Neural cell (in vitro differentiated cells): Measurements from ENCODE around the gene SV2C. TPM values are rescaled to one million over a fixed set of nuclear protein-coding genes. Genes with fewer than 3 reads are reported as not detected.

Experiments
- H2AFZ ChIP-seq: fragments of 200-600, 300-800 bp; sonication (generic), shearing (Covaris generic); 2 replicates; pipeline ENCODE4 v1.6.0; 2014; ENCODE audit warnings: low read depth, mild to moderate bottlenecking, antibody characterized with exemption, low read length, moderate library complexity
- H3F3A ChIP-seq: fragments of 200-600 bp; shearing (Covaris generic); 2 replicates; pipeline ENCODE4 v1.6.1; 2016; ENCODE audit warnings: mild to moderate bottlenecking, moderate library complexity, mixed read lengths, antibody characterized with exemption, low read length; ENCODE audit not compliant: insufficient read depth, poor library complexity, severe bottlenecking
- H3K27ac ChIP-seq: fragments of 200-600, 300-800 bp; sonication (generic), shearing (Covaris generic); 2 replicates; pipeline ENCODE4 v1.5.1; 2014; ENCODE audit warnings: mild to moderate bottlenecking, low read length, moderate library complexity
- H3K27me3 ChIP-seq: fragments of 300-800, 200-600 bp; sonication (generic), shearing (Covaris generic); 2 replicates; pipeline ENCODE4 v1.6.0; 2014; ENCODE audit warnings: mild to moderate bottlenecking, low read depth, low read length, moderate library complexity; ENCODE audit not compliant: insufficient read depth
- H3K36me3 ChIP-seq: fragments of 300-800, 200-600 bp; sonication (generic), shearing (Covaris generic); 2 replicates; pipeline ENCODE4 v1.5.1; 2014; ENCODE audit warnings: mild to moderate bottlenecking, antibody characterized with exemption, low read length, moderate library complexity; ENCODE audit not compliant: insufficient read depth
- H3K4me2 ChIP-seq: fragments of 300-800, 200-600 bp; sonication (generic), shearing (Covaris generic); 2 replicates; pipeline ENCODE4 v1.6.0; 2014; ENCODE audit warnings: mild to moderate bottlenecking, low read length
- H3K4me3 ChIP-seq: fragments of 300-800, 200-600 bp; sonication (generic), shearing (Covaris generic); 2 replicates; pipeline ENCODE4 v1.5.1; 2014; ENCODE audit warnings: mild to moderate bottlenecking, low read length, moderate library complexity
- H3K79me2 ChIP-seq: fragments of 200-600 bp; shearing (Covaris generic); replicated peaks from 2 replicates; pipeline ENCODE4 v1.6.0; 2014; ENCODE audit warnings: mild to moderate bottlenecking, low read length, moderate library complexity; ENCODE audit not compliant: insufficient read depth
- H3K9ac ChIP-seq: fragments of 300-800, 200-600 bp; sonication (generic), shearing (Covaris generic); 2 replicates; pipeline ENCODE4 v1.6.1; 2016; ENCODE audit warnings: mild to moderate bottlenecking, low read length, mixed read lengths
- H3K9me2 ChIP-seq: fragments of 200-600 bp; shearing (Covaris generic); 2 replicates; pipeline ENCODE4 v1.6.1; 2016; ENCODE audit warnings: mild to moderate bottlenecking, low read length, mixed read lengths; ENCODE audit not compliant: insufficient read depth
- H3K9me3 ChIP-seq: fragments of 200-600, 300-800 bp; sonication (generic), shearing (Covaris generic); 2 replicates; pipeline ENCODE4 v1.6.1; 2016; ENCODE audit warnings: mild to moderate bottlenecking, mixed run types, low read length, moderate library complexity, mixed read lengths
- H4K20me1 ChIP-seq: fragments of 200-600 bp; shearing (Covaris generic); 2 replicates; pipeline ENCODE4 v1.6.1; 2016; ENCODE audit warnings: mild to moderate bottlenecking, mixed run types; ENCODE audit not compliant: insufficient read depth
- EP300 ChIP-seq: fragments of 450-650 bp; conservative IDR thresholded peaks from 2 replicates; pipeline ENCODE4 v1.6.1; 2014; ENCODE audit warnings: antibody characterized with exemption, mild to moderate bottlenecking, moderate library complexity; ENCODE audit not compliant: poor library complexity, severe bottlenecking
- EZH2 ChIP-seq: fragments of 200-600, 300-800 bp; shearing (Covaris generic), sonication (generic); IDR thresholded peaks from 2 replicates; pipeline ENCODE4 v1.6.1; 2014; ENCODE audit warnings: antibody characterized with exemption, low read length, borderline replicate concordance, mild to moderate bottlenecking; ENCODE audit not compliant: insufficient read depth, poor library complexity, severe bottlenecking
- MXI1 ChIP-seq: fragments of 450-650 bp; conservative IDR thresholded peaks from 2 replicates; pipeline ENCODE4 v1.6.1; 2014; ENCODE audit warnings: antibody characterized with exemption, mild to moderate bottlenecking; ENCODE audit not compliant: poor library complexity, severe bottlenecking
- POLR2AphosphoS5 ChIP-seq: IDR thresholded peaks from 2 replicates; pipeline ENCODE4 v1.6.1; 2012
- RAD21 ChIP-seq: fragments of 450-650 bp; conservative IDR thresholded peaks from 2 replicates; pipeline ENCODE4 v1.6.1; 2014; ENCODE audit warnings: antibody characterized with exemption, mild to moderate bottlenecking, moderate library complexity
- SMC3 ChIP-seq: fragments of 450-650 bp; conservative IDR thresholded peaks from 2 replicates; pipeline ENCODE4 v1.6.1; 2014; ENCODE audit warnings: antibody characterized with exemption, mild to moderate bottlenecking, moderate library complexity; ENCODE audit not compliant: poor library complexity
- TAF1 ChIP-seq: IDR thresholded peaks from 2 replicates; pipeline ENCODE4 v1.6.1; 2012; ENCODE audit warnings: low read depth
- polyA plus RNA-seq: library from polyadenylated mRNA; depleted of rRNA; stranded (reverse); fragments of >200 nt; gene quantifications from 2 replicates; pipeline ENCODE4 v1.2.3, GENCODE V29; 2014
- TF ChIP-seq, protein P1 (sequence below): IDR thresholded peaks from 2 replicates; pipeline ENCODE4 v1.6.1; 2012; ENCODE audit warnings: borderline replicate concordance
- TF ChIP-seq, protein P2 (sequence below): fragments of 450-650 bp; IDR thresholded peaks from 2 replicates; pipeline ENCODE4 v1.5.1; 2014; ENCODE audit warnings: antibody characterized with exemption, mild to moderate bottlenecking, moderate library complexity; ENCODE audit not compliant: poor library complexity, severe bottlenecking

SV2C gene
- polyA plus RNA-seq, 1 donor from 2014 or later: 0.45 TPM

DNA sequence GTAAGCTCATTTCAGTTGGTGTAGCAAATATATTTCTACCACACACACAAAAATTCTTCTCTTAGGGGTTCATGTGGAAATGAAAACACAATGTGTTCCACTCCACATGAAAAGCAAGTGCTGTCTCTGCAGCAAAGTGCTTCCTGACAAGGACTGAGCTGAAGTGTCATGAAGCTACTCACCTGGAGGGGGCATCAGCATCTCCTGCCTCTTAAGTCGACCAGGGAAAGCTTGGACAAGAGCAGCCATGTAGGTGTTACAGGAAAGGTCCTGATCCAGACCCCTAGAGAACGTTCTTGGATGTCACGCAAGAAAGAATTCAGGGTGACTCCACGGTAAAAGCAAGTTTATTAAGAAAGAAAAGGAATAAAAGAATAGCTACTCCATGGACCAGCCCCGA is 62.8 kb downstream of the SV2C start:
- Histone ChIP-seq H3K9me3 (no peaks in the 10 kb centered on the region), H4K20me1 (no peaks in the 10 kb centered on the region), H3K27ac (no peak overlapping the region), H3K79me2 (no peaks in the 10 kb centered on the region), H3K4me3 (no peak overlapping the region), H2AFZ (no peak overlapping the region), H3K9ac (no peak overlapping the region), H3K9me2 (no peaks in the 10 kb centered on the region), H3K4me2 (no peak overlapping the region), H3F3A (no peaks in the 10 kb centered on the region), H3K27me3 (no peaks in the 10 kb centered on the region), H3K36me3 (no peaks in the 10 kb centered on the region)
- TF ChIP-seq, protein P1, sequence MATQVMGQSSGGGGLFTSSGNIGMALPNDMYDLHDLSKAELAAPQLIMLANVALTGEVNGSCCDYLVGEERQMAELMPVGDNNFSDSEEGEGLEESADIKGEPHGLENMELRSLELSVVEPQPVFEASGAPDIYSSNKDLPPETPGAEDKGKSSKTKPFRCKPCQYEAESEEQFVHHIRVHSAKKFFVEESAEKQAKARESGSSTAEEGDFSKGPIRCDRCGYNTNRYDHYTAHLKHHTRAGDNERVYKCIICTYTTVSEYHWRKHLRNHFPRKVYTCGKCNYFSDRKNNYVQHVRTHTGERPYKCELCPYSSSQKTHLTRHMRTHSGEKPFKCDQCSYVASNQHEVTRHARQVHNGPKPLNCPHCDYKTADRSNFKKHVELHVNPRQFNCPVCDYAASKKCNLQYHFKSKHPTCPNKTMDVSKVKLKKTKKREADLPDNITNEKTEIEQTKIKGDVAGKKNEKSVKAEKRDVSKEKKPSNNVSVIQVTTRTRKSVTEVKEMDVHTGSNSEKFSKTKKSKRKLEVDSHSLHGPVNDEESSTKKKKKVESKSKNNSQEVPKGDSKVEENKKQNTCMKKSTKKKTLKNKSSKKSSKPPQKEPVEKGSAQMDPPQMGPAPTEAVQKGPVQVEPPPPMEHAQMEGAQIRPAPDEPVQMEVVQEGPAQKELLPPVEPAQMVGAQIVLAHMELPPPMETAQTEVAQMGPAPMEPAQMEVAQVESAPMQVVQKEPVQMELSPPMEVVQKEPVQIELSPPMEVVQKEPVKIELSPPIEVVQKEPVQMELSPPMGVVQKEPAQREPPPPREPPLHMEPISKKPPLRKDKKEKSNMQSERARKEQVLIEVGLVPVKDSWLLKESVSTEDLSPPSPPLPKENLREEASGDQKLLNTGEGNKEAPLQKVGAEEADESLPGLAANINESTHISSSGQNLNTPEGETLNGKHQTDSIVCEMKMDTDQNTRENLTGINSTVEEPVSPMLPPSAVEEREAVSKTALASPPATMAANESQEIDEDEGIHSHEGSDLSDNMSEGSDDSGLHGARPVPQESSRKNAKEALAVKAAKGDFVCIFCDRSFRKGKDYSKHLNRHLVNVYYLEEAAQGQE: no peak
- TF ChIP-seq MXI1: no peak
- no peak for TF ChIP-seq EZH2
- TF ChIP-seq TAF1: no peak
- no peak for TF ChIP-seq SMC3
- TF ChIP-seq, protein P2, sequence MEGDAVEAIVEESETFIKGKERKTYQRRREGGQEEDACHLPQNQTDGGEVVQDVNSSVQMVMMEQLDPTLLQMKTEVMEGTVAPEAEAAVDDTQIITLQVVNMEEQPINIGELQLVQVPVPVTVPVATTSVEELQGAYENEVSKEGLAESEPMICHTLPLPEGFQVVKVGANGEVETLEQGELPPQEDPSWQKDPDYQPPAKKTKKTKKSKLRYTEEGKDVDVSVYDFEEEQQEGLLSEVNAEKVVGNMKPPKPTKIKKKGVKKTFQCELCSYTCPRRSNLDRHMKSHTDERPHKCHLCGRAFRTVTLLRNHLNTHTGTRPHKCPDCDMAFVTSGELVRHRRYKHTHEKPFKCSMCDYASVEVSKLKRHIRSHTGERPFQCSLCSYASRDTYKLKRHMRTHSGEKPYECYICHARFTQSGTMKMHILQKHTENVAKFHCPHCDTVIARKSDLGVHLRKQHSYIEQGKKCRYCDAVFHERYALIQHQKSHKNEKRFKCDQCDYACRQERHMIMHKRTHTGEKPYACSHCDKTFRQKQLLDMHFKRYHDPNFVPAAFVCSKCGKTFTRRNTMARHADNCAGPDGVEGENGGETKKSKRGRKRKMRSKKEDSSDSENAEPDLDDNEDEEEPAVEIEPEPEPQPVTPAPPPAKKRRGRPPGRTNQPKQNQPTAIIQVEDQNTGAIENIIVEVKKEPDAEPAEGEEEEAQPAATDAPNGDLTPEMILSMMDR: no peak
- no peak for TF ChIP-seq RAD21
- no peak for TF ChIP-seq EP300
- TF ChIP-seq POLR2AphosphoS5: no peak

DNA sequence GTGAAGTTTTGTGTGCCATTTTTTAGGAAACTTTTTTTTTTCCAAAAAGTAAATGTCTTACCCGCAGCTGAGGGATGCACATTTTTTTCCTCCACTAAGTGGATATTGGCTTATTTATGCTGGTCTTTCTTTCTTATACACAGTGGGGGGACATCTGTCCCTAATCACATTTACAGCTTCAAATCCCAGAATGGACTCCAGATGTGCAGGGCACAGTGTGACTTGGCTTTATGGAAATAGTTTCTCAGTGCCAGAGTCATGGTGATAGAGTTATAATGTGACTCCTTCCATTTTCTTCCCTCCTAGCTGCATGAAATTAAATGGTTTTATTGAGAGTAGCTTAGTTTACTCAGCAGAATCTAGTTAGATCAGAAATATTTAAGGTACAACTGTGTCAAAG is 66.5 kb downstream of the SV2C start:
- no peaks in the 10 kb centered on the region for H3K36me3 ChIP-seq
- no peaks in the 10 kb centered on the region for H3F3A ChIP-seq
- no peaks in the 10 kb centered on the region for H4K20me1 ChIP-seq
- no peaks in the 10 kb centered on the region for H3K9me3 ChIP-seq
- H3K9me2 ChIP-seq: no peaks in the 10 kb centered on the region
- H3K27me3 ChIP-seq: no peaks in the 10 kb centered on the region
- TF ChIP-seq EP300 (no peak), EZH2 (no peak), POLR2AphosphoS5 (no peak), TAF1 (no peak), MXI1 (no peak), RAD21 (no peak), SMC3 (no peak)
- TF ChIP-seq, protein P1: no peak
- TF ChIP-seq, protein P2: no peak
- H3K79me2 ChIP-seq: no peaks in the 10 kb centered on the region
- no peak overlapping the region for H3K9ac ChIP-seq
- no peak overlapping the region for H2AFZ ChIP-seq
- no peak overlapping the region for H3K4me2 ChIP-seq
- no peak overlapping the region for H3K27ac ChIP-seq
- no peak overlapping the region for H3K4me3 ChIP-seq
